Measurements from ENCODE around the gene MRPL3.

DNA sequence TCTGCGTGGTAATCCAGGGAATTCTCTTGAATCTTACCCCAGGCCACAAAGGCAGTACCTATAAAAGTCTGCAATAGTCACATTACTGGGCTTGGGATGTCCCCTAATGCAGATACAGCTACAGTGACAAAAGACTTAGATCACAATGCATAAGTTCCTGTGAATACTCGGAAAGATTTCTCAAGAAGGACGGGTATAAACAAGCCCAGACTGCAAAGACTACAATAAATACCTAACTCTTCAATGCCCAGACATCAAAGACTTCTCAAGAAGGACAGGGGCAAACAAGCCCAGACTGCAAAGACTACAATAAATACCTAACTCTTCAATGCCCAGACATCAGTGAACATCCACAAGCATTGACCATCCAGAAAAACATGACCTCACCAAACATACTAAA is 70.3 kb downstream of the MRPL3 start:
- TF ChIP-seq ZNF138 (CRISPR knock-in tag; conservative IDR thresholded peaks at IDR 0.05): no peak
- no peak for TF ChIP-seq ZBTB21 (CRISPR knock-in tag; IDR thresholded peaks at IDR 0.05; ENCODE audit: borderline replicate concordance)
- TF ChIP-seq FOXP1 (CRISPR knock-in tag; IDR thresholded peaks at IDR 0.05; ENCODE audit: borderline replicate concordance): no peak
- TF ChIP-seq, protein P1, sequence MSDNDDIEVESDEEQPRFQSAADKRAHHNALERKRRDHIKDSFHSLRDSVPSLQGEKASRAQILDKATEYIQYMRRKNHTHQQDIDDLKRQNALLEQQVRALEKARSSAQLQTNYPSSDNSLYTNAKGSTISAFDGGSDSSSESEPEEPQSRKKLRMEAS (CRISPR knock-in tag; IDR thresholded peaks at IDR 0.05): no peak
- TF ChIP-seq, protein P2, sequence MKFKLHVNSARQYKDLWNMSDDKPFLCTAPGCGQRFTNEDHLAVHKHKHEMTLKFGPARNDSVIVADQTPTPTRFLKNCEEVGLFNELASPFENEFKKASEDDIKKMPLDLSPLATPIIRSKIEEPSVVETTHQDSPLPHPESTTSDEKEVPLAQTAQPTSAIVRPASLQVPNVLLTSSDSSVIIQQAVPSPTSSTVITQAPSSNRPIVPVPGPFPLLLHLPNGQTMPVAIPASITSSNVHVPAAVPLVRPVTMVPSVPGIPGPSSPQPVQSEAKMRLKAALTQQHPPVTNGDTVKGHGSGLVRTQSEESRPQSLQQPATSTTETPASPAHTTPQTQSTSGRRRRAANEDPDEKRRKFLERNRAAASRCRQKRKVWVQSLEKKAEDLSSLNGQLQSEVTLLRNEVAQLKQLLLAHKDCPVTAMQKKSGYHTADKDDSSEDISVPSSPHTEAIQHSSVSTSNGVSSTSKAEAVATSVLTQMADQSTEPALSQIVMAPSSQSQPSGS (CRISPR knock-in tag; IDR thresholded peaks at IDR 0.05; ENCODE audit: borderline replicate concordance, low read depth): no peak
- TF ChIP-seq, protein P3, sequence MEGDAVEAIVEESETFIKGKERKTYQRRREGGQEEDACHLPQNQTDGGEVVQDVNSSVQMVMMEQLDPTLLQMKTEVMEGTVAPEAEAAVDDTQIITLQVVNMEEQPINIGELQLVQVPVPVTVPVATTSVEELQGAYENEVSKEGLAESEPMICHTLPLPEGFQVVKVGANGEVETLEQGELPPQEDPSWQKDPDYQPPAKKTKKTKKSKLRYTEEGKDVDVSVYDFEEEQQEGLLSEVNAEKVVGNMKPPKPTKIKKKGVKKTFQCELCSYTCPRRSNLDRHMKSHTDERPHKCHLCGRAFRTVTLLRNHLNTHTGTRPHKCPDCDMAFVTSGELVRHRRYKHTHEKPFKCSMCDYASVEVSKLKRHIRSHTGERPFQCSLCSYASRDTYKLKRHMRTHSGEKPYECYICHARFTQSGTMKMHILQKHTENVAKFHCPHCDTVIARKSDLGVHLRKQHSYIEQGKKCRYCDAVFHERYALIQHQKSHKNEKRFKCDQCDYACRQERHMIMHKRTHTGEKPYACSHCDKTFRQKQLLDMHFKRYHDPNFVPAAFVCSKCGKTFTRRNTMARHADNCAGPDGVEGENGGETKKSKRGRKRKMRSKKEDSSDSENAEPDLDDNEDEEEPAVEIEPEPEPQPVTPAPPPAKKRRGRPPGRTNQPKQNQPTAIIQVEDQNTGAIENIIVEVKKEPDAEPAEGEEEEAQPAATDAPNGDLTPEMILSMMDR (IDR thresholded peaks at IDR 0.05): no peak
- TF ChIP-seq ZNF232 (CRISPR knock-in tag; IDR thresholded peaks at IDR 0.05): no peak
- TF ChIP-seq, protein P4, sequence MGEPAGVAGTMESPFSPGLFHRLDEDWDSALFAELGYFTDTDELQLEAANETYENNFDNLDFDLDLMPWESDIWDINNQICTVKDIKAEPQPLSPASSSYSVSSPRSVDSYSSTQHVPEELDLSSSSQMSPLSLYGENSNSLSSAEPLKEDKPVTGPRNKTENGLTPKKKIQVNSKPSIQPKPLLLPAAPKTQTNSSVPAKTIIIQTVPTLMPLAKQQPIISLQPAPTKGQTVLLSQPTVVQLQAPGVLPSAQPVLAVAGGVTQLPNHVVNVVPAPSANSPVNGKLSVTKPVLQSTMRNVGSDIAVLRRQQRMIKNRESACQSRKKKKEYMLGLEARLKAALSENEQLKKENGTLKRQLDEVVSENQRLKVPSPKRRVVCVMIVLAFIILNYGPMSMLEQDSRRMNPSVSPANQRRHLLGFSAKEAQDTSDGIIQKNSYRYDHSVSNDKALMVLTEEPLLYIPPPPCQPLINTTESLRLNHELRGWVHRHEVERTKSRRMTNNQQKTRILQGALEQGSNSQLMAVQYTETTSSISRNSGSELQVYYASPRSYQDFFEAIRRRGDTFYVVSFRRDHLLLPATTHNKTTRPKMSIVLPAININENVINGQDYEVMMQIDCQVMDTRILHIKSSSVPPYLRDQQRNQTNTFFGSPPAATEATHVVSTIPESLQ (CRISPR knock-in tag; IDR thresholded peaks at IDR 0.05): no peak

Measured in WTC11 (cell line).